Measurements from ENCODE around the gene CMTM4.
A peak's percentile ranks its signal among the peaks of the same experiment; 100 is the strongest.

CMTM4 gene

GRCh38 chr16:66696669-66697630, at the start of gene CMTM4:
Gene CMTM4, minus strand, starts transcription at chr16:66696743. Its CDS starts 218 bp downstream, at chr16:66696525.
- peak; percentile 52 to 54 for DNase-seq (ENCODE audit: low read depth in 2 of 2)

- no peak for DNase-seq (ENCODE audit: low read depth in 2 of 2)
Observed at GRCh38 chr16:66746048-66746447, 49.5 kb upstream of the CMTM4 start.

- no peak for DNase-seq (ENCODE audit: low read depth in 2 of 2)
Observed at GRCh38 chr16:66741950-66742808, 45.6 kb upstream of the CMTM4 start.

- no peak for DNase-seq (ENCODE audit: low read depth in 2 of 2)
Observed at GRCh38 chr16:66741169-66741900, 44.8 kb upstream of the CMTM4 start.

- DNase-seq (ENCODE audit: low read depth in 2 of 2): no peak
Observed at GRCh38 chr16:66740533-66740932, 44.0 kb upstream of the CMTM4 start.

GRCh38 chr16:66740010-66740409, 43.5 kb upstream of the CMTM4 start:
- no peak for DNase-seq (ENCODE audit: low read depth in 2 of 2)

- DNase-seq (ENCODE audit: low read depth in 2 of 2): no peak
Observed at GRCh38 chr16:66735891-66736290, 39.3 kb upstream of the CMTM4 start.

GRCh38 chr16:66731101-66731500, 34.6 kb upstream of the CMTM4 start:
- no peak for DNase-seq (ENCODE audit: low read depth in 2 of 2)

- DNase-seq (ENCODE audit: low read depth in 2 of 2): no peak
Observed at GRCh38 chr16:66728804-66729203, 32.3 kb upstream of the CMTM4 start.

- no peak for DNase-seq (ENCODE audit: low read depth in 2 of 2)
Observed at GRCh38 chr16:66728117-66728787, 31.7 kb upstream of the CMTM4 start.

- DNase-seq (ENCODE audit: low read depth in 2 of 2): no peak
Observed at GRCh38 chr16:66720766-66721165, 24.2 kb upstream of the CMTM4 start.

- no peak for DNase-seq (ENCODE audit: low read depth in 2 of 2)
Observed at GRCh38 chr16:66719246-66719645, 22.7 kb upstream of the CMTM4 start.

- no peak for DNase-seq (ENCODE audit: low read depth in 2 of 2)
Observed at GRCh38 chr16:66717776-66718175, 21.2 kb upstream of the CMTM4 start.

GRCh38 chr16:66717112-66717675, 20.7 kb upstream of the CMTM4 start:
- DNase-seq (ENCODE audit: low read depth in 2 of 2): no peak

GRCh38 chr16:66714654-66715307, 18.2 kb upstream of the CMTM4 start:
- no peak for DNase-seq (ENCODE audit: low read depth in 2 of 2)

GRCh38 chr16:66714062-66714461, 17.5 kb upstream of the CMTM4 start:
- DNase-seq (ENCODE audit: low read depth in 2 of 2): no peak

- no peak for DNase-seq (ENCODE audit: low read depth in 2 of 2)
Observed at GRCh38 chr16:66713076-66713475, 16.5 kb upstream of the CMTM4 start.

- DNase-seq (ENCODE audit: low read depth in 2 of 2): no peak
Observed at GRCh38 chr16:66712512-66712911, 16.0 kb upstream of the CMTM4 start.

- DNase-seq (ENCODE audit: low read depth in 2 of 2): no peak
Observed at GRCh38 chr16:66711581-66711980, 15.0 kb upstream of the CMTM4 start.

GRCh38 chr16:66706506-66706880, 9.9 kb upstream of the CMTM4 start:
- no peak for DNase-seq (ENCODE audit: low read depth in 2 of 2)

Data from stimulated activated CD4-positive, alpha-beta T cell treated with anti-CD3 and anti-CD28 coated beads, Interleukin-12 subunit alpha, Interleukin-12 subunit beta, amount 100 ng/mL, for 24 hours (primary cell).